NB4 (cell line): ENCODE data around the gene CLSTN2.

Experiments
- TF ChIP-seq, protein P1 (sequence below): IDR thresholded peaks from 2 replicates; pipeline ENCODE4 v1.6.1; 2011; ENCODE audit warnings: low read depth, low read length
- TF ChIP-seq, protein P2 (sequence below): IDR thresholded peaks from one replicate; pipeline ENCODE4 v1.5.1; 2012; ENCODE audit warnings: low read depth, low read length

DNA sequence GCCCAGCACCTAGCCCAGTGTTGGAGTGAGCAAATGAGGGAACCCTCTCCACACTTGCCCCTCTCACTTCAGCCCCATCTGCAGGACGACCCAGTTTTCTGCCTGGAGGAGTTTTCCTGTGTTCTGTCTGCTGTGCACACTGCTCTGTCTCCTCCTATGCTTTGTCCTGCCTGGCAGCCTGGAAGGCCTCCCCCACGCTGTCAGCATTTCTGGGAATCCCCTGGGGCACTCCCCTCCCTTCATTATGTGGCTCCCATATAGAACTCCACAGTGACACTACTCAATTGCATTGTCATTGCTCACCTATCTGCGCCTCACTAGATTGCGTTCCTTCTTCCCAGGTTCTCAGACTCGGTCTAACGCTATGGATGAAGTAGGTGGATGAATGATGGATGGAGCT, 13.9 kb downstream of the CLSTN2 start:
- TF ChIP-seq, protein P1, sequence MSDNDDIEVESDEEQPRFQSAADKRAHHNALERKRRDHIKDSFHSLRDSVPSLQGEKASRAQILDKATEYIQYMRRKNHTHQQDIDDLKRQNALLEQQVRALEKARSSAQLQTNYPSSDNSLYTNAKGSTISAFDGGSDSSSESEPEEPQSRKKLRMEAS, result no peak
- TF ChIP-seq, protein P2, sequence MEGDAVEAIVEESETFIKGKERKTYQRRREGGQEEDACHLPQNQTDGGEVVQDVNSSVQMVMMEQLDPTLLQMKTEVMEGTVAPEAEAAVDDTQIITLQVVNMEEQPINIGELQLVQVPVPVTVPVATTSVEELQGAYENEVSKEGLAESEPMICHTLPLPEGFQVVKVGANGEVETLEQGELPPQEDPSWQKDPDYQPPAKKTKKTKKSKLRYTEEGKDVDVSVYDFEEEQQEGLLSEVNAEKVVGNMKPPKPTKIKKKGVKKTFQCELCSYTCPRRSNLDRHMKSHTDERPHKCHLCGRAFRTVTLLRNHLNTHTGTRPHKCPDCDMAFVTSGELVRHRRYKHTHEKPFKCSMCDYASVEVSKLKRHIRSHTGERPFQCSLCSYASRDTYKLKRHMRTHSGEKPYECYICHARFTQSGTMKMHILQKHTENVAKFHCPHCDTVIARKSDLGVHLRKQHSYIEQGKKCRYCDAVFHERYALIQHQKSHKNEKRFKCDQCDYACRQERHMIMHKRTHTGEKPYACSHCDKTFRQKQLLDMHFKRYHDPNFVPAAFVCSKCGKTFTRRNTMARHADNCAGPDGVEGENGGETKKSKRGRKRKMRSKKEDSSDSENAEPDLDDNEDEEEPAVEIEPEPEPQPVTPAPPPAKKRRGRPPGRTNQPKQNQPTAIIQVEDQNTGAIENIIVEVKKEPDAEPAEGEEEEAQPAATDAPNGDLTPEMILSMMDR, result no peak
